KMS-11 (cell line): ENCODE data around the gene BRSK1.
A peak's percentile ranks its signal among the peaks of the same experiment; 100 is the strongest.

ENCODE experiments used
- H2AFZ ChIP-seq: fragments of 200-600 bp; sonication (generic); 2 replicates; pipeline ENCODE4 v1.6.1; 2016; ENCODE audit warnings: antibody characterized with exemption, mixed run types, low read depth
- H3K27ac ChIP-seq: fragments of 200-600 bp; sonication (generic); 2 replicates; pipeline ENCODE4 v1.6.1; 2016; ENCODE audit warnings: mild to moderate bottlenecking, mixed run types
- H3K27me3 ChIP-seq: fragments of 200-600 bp; sonication (generic); 2 replicates; pipeline ENCODE4 v1.6.1; 2017; ENCODE audit warnings: mild to moderate bottlenecking, low read depth, mixed run types, moderate library complexity; ENCODE audit not compliant: insufficient read depth
- H3K36me3 ChIP-seq: fragments of 200-600 bp; sonication (generic); 2 replicates; pipeline ENCODE4 v1.6.1; 2017; ENCODE audit warnings: mild to moderate bottlenecking, mixed run types; ENCODE audit not compliant: insufficient read depth
- H3K4me1 ChIP-seq: fragments of 200-600 bp; sonication (generic); 2 replicates; pipeline ENCODE4 v1.6.1; 2016; ENCODE audit warnings: mild to moderate bottlenecking, low read depth, mixed run types; ENCODE audit not compliant: poor library complexity, severe bottlenecking
- H3K4me2 ChIP-seq: fragments of 200-600 bp; sonication (generic); 2 replicates; pipeline ENCODE4 v1.7.0; 2016; ENCODE audit warnings: mild to moderate bottlenecking, mixed run types
- H3K4me3 ChIP-seq: fragments of 200-600 bp; sonication (generic); IDR thresholded peaks from 2 replicates; pipeline ENCODE4 v1.6.1; 2017; ENCODE audit warnings: low read depth, low read length, mixed read lengths; ENCODE audit not compliant: insufficient read depth
- H3K79me2 ChIP-seq: fragments of 200-600 bp; sonication (generic); 2 replicates; pipeline ENCODE4 v1.6.1; 2016; ENCODE audit warnings: low read depth, mixed run types; ENCODE audit not compliant: insufficient read depth
- H3K9ac ChIP-seq: fragments of 200-600 bp; sonication (generic); 2 replicates; pipeline ENCODE4 v1.6.1; 2016; ENCODE audit warnings: mild to moderate bottlenecking, mixed run types
- H4K20me1 ChIP-seq: fragments of 200-600 bp; sonication (generic); 2 replicates; pipeline ENCODE4 v1.6.1; 2016; ENCODE audit warnings: mild to moderate bottlenecking, mixed run types; ENCODE audit not compliant: insufficient read depth
- CTCF ChIP-seq: fragments of 200-600 bp; sonication (generic); conservative IDR thresholded peaks from 2 replicates; pipeline ENCODE4 v1.6.1; 2017; ENCODE audit warnings: low read depth, mild to moderate bottlenecking, antibody characterized with exemption, low read length, moderate library complexity, mixed read lengths

Gene BRSK1

GRCh38 chr19:55354698-55355212 lies 71.0 kb downstream of the BRSK1 start, which contains the start of gene COX6B2:
Gene COX6B2, minus strand, starts transcription at chr19:55354719. Its CDS starts 198 bp downstream, at chr19:55354521.
- Histone ChIP-seq H3K27me3 (peaks cover 67% of the 10 kb centered on the region), H2AFZ (peak within 1 kb of the TSS; percentile 66)

GRCh38 chr19:55355213-55355821 lies 71.5 kb downstream of the BRSK1 start:
- no peak for TF ChIP-seq CTCF
- Histone ChIP-seq H3K36me3 (no peaks in the 10 kb centered on the region), H3K4me3 (no peak overlapping the region), H2AFZ (no peak overlapping the region), H3K27ac (no peak overlapping the region), H3K27me3 (peaks cover 67% of the 10 kb centered on the region), H3K4me2 (no peak overlapping the region), H3K9ac (no peak overlapping the region), H3K79me2 (no peaks in the 10 kb centered on the region), H4K20me1 (no peaks in the 10 kb centered on the region), H3K4me1 (peaks cover 3% of the 10 kb centered on the region)

More at GRCh38 chr19:55354698-55355212, 71.0 kb downstream of the BRSK1 start, which contains the start of gene COX6B2:
- Histone ChIP-seq H3K4me2 (peak within 1 kb of the TSS; percentile 85), H3K4me1 (peaks cover 3% of the 10 kb centered on the region), H3K27ac (no peak within 1 kb of the TSS), H3K79me2 (no peaks in the 10 kb centered on the region), H3K4me3 (no peak within 1 kb of the TSS), H3K36me3 (no peaks in the 10 kb centered on the region), H3K9ac (no peak within 1 kb of the TSS), H4K20me1 (no peaks in the 10 kb centered on the region)
- TF ChIP-seq CTCF: no peak

- Histone ChIP-seq H3K27me3 (peaks cover 52% of the 10 kb centered on the region), H3K27ac (no peak overlapping the region), H3K36me3 (no peaks in the 10 kb centered on the region), H3K4me1 (peaks cover 3% of the 10 kb centered on the region), H4K20me1 (no peaks in the 10 kb centered on the region), H3K4me2 (no peak overlapping the region), H3K4me3 (no peak overlapping the region), H2AFZ (no peak overlapping the region), H3K79me2 (no peaks in the 10 kb centered on the region), H3K9ac (no peak overlapping the region)
- no peak for TF ChIP-seq CTCF
Measured at GRCh38 chr19:55358493-55358892, 74.7 kb downstream of the BRSK1 start.

- Histone ChIP-seq H3K4me2 (no peak overlapping the region), H3K79me2 (no peaks in the 10 kb centered on the region), H3K27ac (no peak overlapping the region), H3K4me3 (no peak overlapping the region), H3K27me3 (peaks cover 53% of the 10 kb centered on the region), H3K4me1 (peaks cover under 1% of the 10 kb centered on the region), H3K9ac (no peak overlapping the region), H2AFZ (no peak overlapping the region), H4K20me1 (no peaks in the 10 kb centered on the region), H3K36me3 (no peaks in the 10 kb centered on the region)
- TF ChIP-seq CTCF: no peak
Measured at GRCh38 chr19:55358943-55359908, 75.4 kb downstream of the BRSK1 start.
